Inferior parietal cortex (tissue), 1 donor: ENCODE measurements around the gene RCOR3.

Source experiments
- DNase-seq: peaks from one replicate; pipeline ENCODE4 v3.0.0-alpha.2; 2016; ENCODE audit errors: extremely low spot score

Gene RCOR3

GRCh38 chr1:211324992-211325775 is 66.0 kb downstream of the RCOR3 start:
- no peak for DNase-seq

- no peak for DNase-seq
Observed at GRCh38 chr1:211326140-211326527, 67.0 kb downstream of the RCOR3 start.

- DNase-seq: no peak
Observed at GRCh38 chr1:211326528-211327345, 67.6 kb downstream of the RCOR3 start, which contains the start of gene TRAF5. TSS of gene TRAF5 (plus strand) at chr1:211326833. CDS start at chr1:211353240, 26,407 bp downstream.

GRCh38 chr1:211327346-211327921 is 68.3 kb downstream of the RCOR3 start:
- no peak for DNase-seq

GRCh38 chr1:211328084-211328694 is 69.0 kb downstream of the RCOR3 start:
- no peak for DNase-seq

- no peak for DNase-seq
Observed at GRCh38 chr1:211328866-211329475, 69.8 kb downstream of the RCOR3 start.

- no peak for DNase-seq
Observed at GRCh38 chr1:211329764-211330201, 70.6 kb downstream of the RCOR3 start.

GRCh38 chr1:211330282-211330936 is 71.2 kb downstream of the RCOR3 start:
- no peak for DNase-seq

GRCh38 chr1:211331011-211331709 is 72.0 kb downstream of the RCOR3 start:
- DNase-seq: no peak

GRCh38 chr1:211332036-211332616 is 73.0 kb downstream of the RCOR3 start:
- no peak for DNase-seq

- no peak for DNase-seq
Observed at GRCh38 chr1:211332830-211333229, 73.7 kb downstream of the RCOR3 start.

- DNase-seq: no peak
Observed at GRCh38 chr1:211333906-211334305, 74.7 kb downstream of the RCOR3 start.

- no peak for DNase-seq
Observed at GRCh38 chr1:211334986-211335385, 75.8 kb downstream of the RCOR3 start.

- no peak for DNase-seq
Observed at GRCh38 chr1:211335522-211336157, 76.5 kb downstream of the RCOR3 start.

- DNase-seq: no peak
Observed at GRCh38 chr1:211336161-211336560, 77.0 kb downstream of the RCOR3 start.

- DNase-seq: no peak
Observed at GRCh38 chr1:211336775-211337174, 77.6 kb downstream of the RCOR3 start.

GRCh38 chr1:211337430-211338223 is 78.5 kb downstream of the RCOR3 start:
- no peak for DNase-seq

GRCh38 chr1:211338224-211338620 is 79.1 kb downstream of the RCOR3 start:
- no peak for DNase-seq

GRCh38 chr1:211339631-211340041 is 80.5 kb downstream of the RCOR3 start:
- DNase-seq: no peak
